GM21717 (cell line): ENCODE data around the gene PARD3B.

ENCODE experiments used
- ATAC-seq: cut with Tn5 transposase; IDR thresholded peaks from one replicate; pipeline ENCODE4 v1.9.1; 2021; ENCODE audit warnings: mild to moderate bottlenecking, moderate library complexity; ENCODE audit not compliant: unreplicated experiment

Gene PARD3B

GRCh38 chr2:204744506-204744905 is 199.2 kb downstream of the PARD3B start:
- no peak for ATAC-seq

GRCh38 chr2:204748286-204748685 is 203.0 kb downstream of the PARD3B start:
- no peak for ATAC-seq

GRCh38 chr2:204749319-204749718 is 204.0 kb downstream of the PARD3B start:
- ATAC-seq, result no peak

- no peak for ATAC-seq
Measured at GRCh38 chr2:204750389-204750788, 205.1 kb downstream of the PARD3B start.

GRCh38 chr2:204751472-204751871 is 206.2 kb downstream of the PARD3B start:
- no peak for ATAC-seq

- ATAC-seq, result no peak
Measured at GRCh38 chr2:204753841-204754240, 208.6 kb downstream of the PARD3B start.

GRCh38 chr2:204754898-204755297 is 209.6 kb downstream of the PARD3B start:
- ATAC-seq, result no peak

GRCh38 chr2:204763974-204764703 is 218.9 kb downstream of the PARD3B start:
- no peak for ATAC-seq

- ATAC-seq, result no peak
Measured at GRCh38 chr2:204770735-204771134, 225.5 kb downstream of the PARD3B start.

GRCh38 chr2:204771721-204772120 is 226.4 kb downstream of the PARD3B start:
- ATAC-seq, result no peak

- ATAC-seq, result no peak
Measured at GRCh38 chr2:204772546-204772945, 227.3 kb downstream of the PARD3B start.

- ATAC-seq, result no peak
Measured at GRCh38 chr2:204775766-204776165, 230.5 kb downstream of the PARD3B start.

- no peak for ATAC-seq
Measured at GRCh38 chr2:204776781-204777559, 231.7 kb downstream of the PARD3B start.

- ATAC-seq, result no peak
Measured at GRCh38 chr2:204779771-204780170, 234.5 kb downstream of the PARD3B start.

GRCh38 chr2:204781941-204782340 is 236.7 kb downstream of the PARD3B start:
- ATAC-seq, result no peak

- ATAC-seq, result no peak
Measured at GRCh38 chr2:204790076-204790475, 244.8 kb downstream of the PARD3B start.

- ATAC-seq, result no peak
Measured at GRCh38 chr2:204791230-204791629, 246.0 kb downstream of the PARD3B start.

- no peak for ATAC-seq
Measured at GRCh38 chr2:204794624-204795023, 249.3 kb downstream of the PARD3B start.

GRCh38 chr2:204795156-204795555 is 249.9 kb downstream of the PARD3B start:
- ATAC-seq, result no peak

- peak; percentile 78 for ATAC-seq
Measured at GRCh38 chr2:204796581-204796980, 251.3 kb downstream of the PARD3B start.

GRCh38 chr2:204799791-204800190 is 254.5 kb downstream of the PARD3B start:
- no peak for ATAC-seq

GRCh38 chr2:204808494-204808893 is 263.2 kb downstream of the PARD3B start:
- no peak for ATAC-seq
